Natural killer cell (primary cell): Measurements from ENCODE around the gene PURA. TPM values are rescaled to one million over a fixed set of nuclear protein-coding genes. Genes with fewer than 3 reads are reported as not detected.

Experiments used
- ATAC-seq, 3 donors: fragments of 150-1000 bp in 2 of 3; fragments of 200-7000 bp in 1 of 3; cut with Tn5 transposase; 1 replicate in 1 of 3; 2 replicates in 2 of 3; pipeline ENCODE4 v1.10.0; 2021; ENCODE audit warnings: mild to moderate bottlenecking in 2 of 3, moderate library complexity in 2 of 3
- DNase-seq, 2 donors: peaks; one replicate each; pipeline versions ENCODE4 v3.0.0 to v3.0.0-alpha.2; 2013 to 2021; ENCODE audit warnings: mixed read lengths in 1 of 2
- H3K27ac ChIP-seq: one replicate; pipeline ENCODE4 v1.5.1; 2013; ENCODE audit warnings: mild to moderate bottlenecking, low read length
- H3K27me3 ChIP-seq: one replicate; pipeline ENCODE4 v1.6.1; 2013; ENCODE audit warnings: low read length; ENCODE audit not compliant: control insufficient read depth, insufficient read depth
- H3K36me3 ChIP-seq: one replicate; pipeline ENCODE4 v1.6.1; 2013; ENCODE audit warnings: low read length; ENCODE audit not compliant: control insufficient read depth, insufficient read depth
- H3K4me1 ChIP-seq: one replicate; pipeline ENCODE4 v1.6.1; 2013; ENCODE audit warnings: low read length; ENCODE audit not compliant: control insufficient read depth, insufficient read depth
- H3K4me3 ChIP-seq: one replicate; pipeline ENCODE4 v1.5.1; 2013; ENCODE audit warnings: low read length
- H3K9me3 ChIP-seq: one replicate; pipeline ENCODE4 v1.6.1; 2013; ENCODE audit warnings: low read length; ENCODE audit not compliant: control insufficient read depth, insufficient read depth
- H3K27ac Mint-ChIP-seq, 2 donors: one replicate each; pipeline ENCODE4 v1.8.0; 2022; ENCODE audit warnings: mild to moderate bottlenecking in 2 of 2, mixed read lengths in 2 of 2, moderate library complexity in 1 of 2
- H3K27me3 Mint-ChIP-seq, 2 donors: one replicate each; pipeline ENCODE4 v1.8.0; 2022; ENCODE audit warnings: low read depth in 2 of 2, mixed read lengths in 2 of 2
- H3K36me3 Mint-ChIP-seq: one replicate; pipeline ENCODE4 v1.8.0; 2022; ENCODE audit warnings: mixed read lengths
- H3K4me1 Mint-ChIP-seq, 2 donors: one replicate each; pipeline ENCODE4 v1.8.0; 2022; ENCODE audit warnings: mixed read lengths in 2 of 2
- H3K4me3 Mint-ChIP-seq: one replicate; pipeline ENCODE4 v1.8.0; 2022; ENCODE audit warnings: mild to moderate bottlenecking, moderate library complexity, mixed read lengths
- H3K9me3 Mint-ChIP-seq, 2 donors: one replicate each; pipeline ENCODE4 v1.8.0; 2022; ENCODE audit warnings: mixed read lengths in 2 of 2
- WGBS: methylation state at CpG from one replicate; pipeline ENCODE4 v1.1.7; 2013; ENCODE audit warnings: missing lambda C conversion rate; ENCODE audit not compliant: insufficient coverage; 5-methylcytosine and 5-hydroxymethylcytosine counted together
- intact Hi-C: fragments of 100-400 bp; cut with micrococcal nuclease; formaldehyde crosslinking; loops from one replicate; pipeline ENCODE4 v1.14.2; 2022
- total RNA-seq, 4 donors: library from RNA; stranded (reverse); fragments of 120-200 nt in 1 of 4; gene quantifications; one replicate each; pipeline versions ENCODE4 v1.2.3 to v1.2.4, GENCODE V29; 2013 to 2022
- TF ChIP-seq, protein P1 (sequence below): fragments of 200-600 bp; IDR thresholded peaks from one replicate; pipeline ENCODE4 v1.8.0; 2022; ENCODE audit warnings: antibody characterized with exemption

PURA gene
- total RNA-seq, 3 donors from 2014 or later (not counting 1 experiment from before 2014, with no cell fraction given) = 8.1 to 12.0 (median 9.8) TPM

DNA sequence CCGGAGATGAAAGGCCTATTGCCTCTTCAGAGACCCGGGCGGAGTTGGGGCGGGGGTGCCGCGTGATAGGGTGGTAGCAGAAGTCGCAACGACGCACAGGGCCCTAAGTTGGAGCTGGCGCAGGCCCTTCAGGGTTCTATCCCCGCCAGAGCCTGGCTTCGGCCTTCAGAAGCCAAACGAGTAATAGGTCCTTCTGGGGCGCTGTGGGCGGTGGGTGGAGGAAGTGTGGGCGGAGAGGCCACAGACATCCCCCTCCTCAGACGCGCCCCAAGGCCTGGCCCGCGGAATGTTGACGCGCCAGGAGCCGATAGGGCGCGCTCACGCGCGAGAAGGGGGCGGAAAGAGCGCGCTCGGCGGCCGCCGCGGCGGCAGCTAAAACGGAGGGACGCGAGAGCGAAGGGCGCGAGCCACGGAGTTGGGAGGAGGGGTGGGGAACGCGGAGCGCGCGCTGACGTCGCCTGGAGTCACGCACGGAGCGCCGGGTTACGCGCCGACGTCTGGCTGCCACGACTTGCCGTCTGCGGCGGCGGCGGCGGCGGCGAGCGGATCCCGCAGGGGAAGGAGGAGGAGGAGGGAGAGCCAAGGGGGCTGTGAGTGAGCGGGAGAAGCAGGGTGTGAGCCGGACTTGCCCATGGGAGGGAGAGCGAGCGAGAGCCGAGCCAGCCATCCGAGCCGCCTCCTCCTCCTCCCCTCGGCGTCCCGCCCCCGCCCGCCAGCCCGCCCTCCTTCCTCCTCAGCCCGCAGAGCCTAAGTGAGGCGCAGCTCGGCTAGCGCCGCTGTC lies 6.4 kb upstream of the PURA start:
- peaks cover 31 to 39% of the 10 kb centered on the region in 2 donors for H3K4me1 Mint-ChIP-seq
- WGBS = under 1% methylated on average over 87 of the region's 88 CpGs
- intact Hi-C loops = loop anchor here (5.0 kb wide), 2 partner anchors 35 to 295 kb away; partner anchors contain the start of gene ANKHD1

DNA sequence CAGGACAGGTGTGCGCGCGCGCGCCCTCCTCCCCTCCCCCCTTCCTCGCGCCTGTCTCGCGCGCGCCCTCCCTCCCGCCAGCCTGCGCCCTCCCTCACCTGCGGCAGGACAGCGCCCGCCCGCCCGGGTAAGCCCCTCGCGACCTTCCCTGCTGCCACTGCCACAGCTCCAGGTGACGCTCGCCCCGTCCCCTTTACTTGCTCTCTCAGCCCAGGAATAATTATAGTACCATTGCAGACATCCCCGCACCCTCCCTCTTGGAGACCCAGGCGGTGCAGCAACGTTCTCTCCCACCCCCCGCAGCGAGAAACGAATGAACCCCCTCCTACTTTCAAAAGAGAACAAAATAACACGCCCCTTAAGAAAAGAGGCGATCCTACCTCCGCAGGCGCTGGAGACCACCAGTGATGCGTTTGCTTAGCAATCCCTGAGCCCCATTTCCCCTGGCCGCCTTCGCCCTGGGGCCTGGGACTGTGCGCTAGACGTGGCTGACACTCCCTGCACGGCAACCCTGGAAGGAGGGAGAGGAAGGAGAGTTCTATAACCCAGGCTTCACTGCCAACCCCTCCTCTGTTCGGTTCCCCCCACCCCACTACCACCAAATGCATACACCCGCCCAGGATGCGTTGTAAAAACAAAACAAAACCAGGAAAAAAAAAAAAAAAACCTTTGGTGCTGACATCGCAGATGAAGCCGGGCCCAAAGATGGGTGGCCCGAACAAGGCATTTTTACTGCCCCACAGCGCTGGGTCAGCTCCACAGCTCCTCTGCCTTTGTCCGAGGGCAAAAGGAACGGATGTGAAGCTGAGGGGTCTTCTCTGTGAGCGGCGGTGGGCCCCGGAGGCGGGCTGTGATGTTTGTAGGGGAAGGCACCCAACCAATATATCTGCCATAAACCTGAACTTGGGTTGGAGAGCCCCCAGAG lies 5.6 kb upstream of the PURA start:
- whole genome bisulfite sequencing = under 1% methylated on average over 48 of the region's 52 CpGs
- intact Hi-C loops = loop anchor here (5.0 kb wide), 2 partner anchors 34 to 294 kb away; partner anchors contain the start of gene ANKHD1
- Mint-ChIP-seq H3K27me3 (peaks cover 23 to 32% of the 10 kb centered on the region in 2 donors), H3K4me3 (peak overlapping the region; percentile 97), H3K36me3 (no peaks in the 10 kb centered on the region), H3K9me3 (no peaks in the 10 kb centered on the region), H3K4me1 (peaks cover 31 to 45% of the 10 kb centered on the region in 2 donors), H3K27ac (peak overlapping the region; percentile 91 to 97)
- Histone ChIP-seq H3K4me1 (peaks cover 30% of the 10 kb centered on the region), H3K27me3 (peaks cover 29% of the 10 kb centered on the region), H3K9me3 (no peaks in the 10 kb centered on the region), H3K4me3 (peak overlapping the region; percentile 52), H3K27ac (peak overlapping the region; percentile 95), H3K36me3 (no peaks in the 10 kb centered on the region)
- TF ChIP-seq, protein P1, sequence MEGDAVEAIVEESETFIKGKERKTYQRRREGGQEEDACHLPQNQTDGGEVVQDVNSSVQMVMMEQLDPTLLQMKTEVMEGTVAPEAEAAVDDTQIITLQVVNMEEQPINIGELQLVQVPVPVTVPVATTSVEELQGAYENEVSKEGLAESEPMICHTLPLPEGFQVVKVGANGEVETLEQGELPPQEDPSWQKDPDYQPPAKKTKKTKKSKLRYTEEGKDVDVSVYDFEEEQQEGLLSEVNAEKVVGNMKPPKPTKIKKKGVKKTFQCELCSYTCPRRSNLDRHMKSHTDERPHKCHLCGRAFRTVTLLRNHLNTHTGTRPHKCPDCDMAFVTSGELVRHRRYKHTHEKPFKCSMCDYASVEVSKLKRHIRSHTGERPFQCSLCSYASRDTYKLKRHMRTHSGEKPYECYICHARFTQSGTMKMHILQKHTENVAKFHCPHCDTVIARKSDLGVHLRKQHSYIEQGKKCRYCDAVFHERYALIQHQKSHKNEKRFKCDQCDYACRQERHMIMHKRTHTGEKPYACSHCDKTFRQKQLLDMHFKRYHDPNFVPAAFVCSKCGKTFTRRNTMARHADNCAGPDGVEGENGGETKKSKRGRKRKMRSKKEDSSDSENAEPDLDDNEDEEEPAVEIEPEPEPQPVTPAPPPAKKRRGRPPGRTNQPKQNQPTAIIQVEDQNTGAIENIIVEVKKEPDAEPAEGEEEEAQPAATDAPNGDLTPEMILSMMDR = no peak
- DNase-seq (peak; percentile 22 to 50), ATAC-seq (no peak)

More for the DNA sequence above, 6.4 kb upstream of the PURA start:
- Mint-ChIP-seq H3K9me3 (no peaks in the 10 kb centered on the region), H3K27ac (peak overlapping the region; percentile 91 to 97), H3K27me3 (peaks cover 26 to 38% of the 10 kb centered on the region in 2 donors), H3K4me3 (peak overlapping the region; percentile 97), H3K36me3 (no peaks in the 10 kb centered on the region)
- Histone ChIP-seq H3K27me3 (peaks cover 29% of the 10 kb centered on the region), H3K36me3 (no peaks in the 10 kb centered on the region), H3K4me1 (peaks cover 23% of the 10 kb centered on the region), H3K4me3 (peak overlapping the region; percentile 52), H3K27ac (peak overlapping the region; percentile 95), H3K9me3 (no peaks in the 10 kb centered on the region)
- TF ChIP-seq, protein P1 = no peak
- DNase-seq (peak; percentile 90 to 98), ATAC-seq (peak; percentile 87 to 95 (median 88))

- no peak overlapping the region for H3K27ac ChIP-seq
- no peak for ATAC-seq
Measured at GRCh38 chr5:140109018-140109758, 4.7 kb upstream of the PURA start.

More at GRCh38 chr5:140109018-140109758, 4.7 kb upstream of the PURA start:
- TF ChIP-seq, protein P1 = no peak
- intact Hi-C loops = loop anchor here (5.0 kb wide), 2 partner anchors 33 to 293 kb away; partner anchors contain the start of gene ANKHD1
- no peak for DNase-seq
- Histone ChIP-seq H3K4me1 (peaks cover 33% of the 10 kb centered on the region), H3K4me3 (no peak overlapping the region), H3K9me3 (no peaks in the 10 kb centered on the region), H3K27me3 (peaks cover 29% of the 10 kb centered on the region), H3K36me3 (no peaks in the 10 kb centered on the region)
- Mint-ChIP-seq H3K27me3 (peaks cover 20 to 25% of the 10 kb centered on the region in 2 donors), H3K9me3 (no peaks in the 10 kb centered on the region), H3K27ac (peak overlapping the region; percentile 91 to 97), H3K36me3 (no peaks in the 10 kb centered on the region), H3K4me3 (peak overlapping the region; percentile 97), H3K4me1 (peaks cover 31 to 51% of the 10 kb centered on the region in 2 donors)
- 44% methylated on average over 20 of the region's 24 CpGs for WGBS
